Uterus (tissue), 4 donors: ENCODE data around the gene RIPOR3. TPM values are rescaled to one million over a fixed set of nuclear protein-coding genes. Genes with fewer than 3 reads are reported as not detected.

Experiments used
- DNase-seq, 2 donors: peaks; one replicate each; pipeline ENCODE4 v3.0.0-alpha.2; 2019 to 2020
- H3K27ac ChIP-seq, 2 donors: fragments of 200-600 bp; sonication (generic); 1 replicate in 1 of 2; 2 replicates in 1 of 2; pipeline ENCODE4 v1.5.1; 2016 to 2018
- H3K27me3 ChIP-seq, 2 donors: fragments of 200-600 bp; sonication (generic); one replicate each; pipeline ENCODE4 v1.5.1; 2018 to 2019; ENCODE audit warnings: control low read depth in 1 of 2
- H3K36me3 ChIP-seq, 2 donors: fragments of 200-600 bp; sonication (generic); one replicate each; pipeline ENCODE4 v1.5.1; 2019; ENCODE audit warnings: control low read depth in 1 of 2
- H3K4me1 ChIP-seq, 2 donors: fragments of 200-600 bp; sonication (generic); one replicate each; pipeline ENCODE4 v1.5.1; 2018 to 2019; ENCODE audit warnings: control low read depth in 1 of 2
- H3K4me3 ChIP-seq, 2 donors: fragments of 200-600 bp; sonication (generic); 1 replicate in 1 of 2; 2 replicates in 1 of 2; pipeline ENCODE4 v1.5.1; 2018 to 2019; ENCODE audit warnings: mild to moderate bottlenecking in 1 of 2
- H3K9me3 ChIP-seq, 2 donors: fragments of 200-600 bp; sonication (generic); one replicate each; pipeline ENCODE4 v1.5.1; 2019; ENCODE audit warnings: control low read depth in 1 of 2
- CTCF ChIP-seq, 4 experiments: fragments of 200-600 bp in 2 of 4; fragments of 450-650 bp in 2 of 4; sonication (generic) in 2 of 4; IDR thresholded peaks; one replicate each; pipeline ENCODE4 v1.5.1; 2016 to 2019; ENCODE audit warnings: antibody characterized with exemption in 4 of 4, mild to moderate bottlenecking in 2 of 4, moderate library complexity in 1 of 4
- POLR2A ChIP-seq, 2 donors: fragments of 450-650 bp; IDR thresholded peaks; one replicate each; pipeline ENCODE4 v1.6.1; 2016; ENCODE audit warnings: antibody characterized with exemption in 2 of 2, mild to moderate bottlenecking in 1 of 2, moderate library complexity in 1 of 2
- intact Hi-C: fragments of 100-400 bp; cut with DNase I; formaldehyde crosslinking; loops from one replicate; pipeline ENCODE4 v1.15.1; 2023; ENCODE audit warnings: low total_unique reads
- total RNA-seq, 4 donors: library from RNA; depleted of rRNA in 3 of 4; stranded (reverse); fragments of >200 nt in 3 of 4; gene quantifications; one replicate each; pipeline versions ENCODE4 v1.1.0 to v1.2.4, GENCODE V29; 2014 to 2023
- donor health status: DM: yes; HTN: yes; CAD: no.

The RIPOR3 gene
- total RNA-seq, 4 donors from 2014 or later, result 9.1 to 85.4 (median 17.8) TPM

GRCh38 chr20:50659975-50660670 is 31.2 kb downstream of the RIPOR3 start:
- no peak for TF ChIP-seq CTCF (IDR thresholded peaks at IDR 0.05)
- no peak for TF ChIP-seq POLR2A (IDR thresholded peaks at IDR 0.05)
- H3K27me3 ChIP-seq, result no peaks in the 10 kb centered on the region
- no peaks in the 10 kb centered on the region for H3K36me3 ChIP-seq
- H3K4me3 ChIP-seq, result no peak overlapping the region
- peak overlapping the region; percentile 73 to 93 for H3K27ac ChIP-seq
- intact Hi-C loops, result no loop called here
- DNase-seq, result peak; percentile 69 to 70
- no peaks in the 10 kb centered on the region for H3K9me3 ChIP-seq
- H3K4me1 ChIP-seq, result peaks cover 0 to 8% of the 10 kb centered on the region in 2 donors

DNA sequence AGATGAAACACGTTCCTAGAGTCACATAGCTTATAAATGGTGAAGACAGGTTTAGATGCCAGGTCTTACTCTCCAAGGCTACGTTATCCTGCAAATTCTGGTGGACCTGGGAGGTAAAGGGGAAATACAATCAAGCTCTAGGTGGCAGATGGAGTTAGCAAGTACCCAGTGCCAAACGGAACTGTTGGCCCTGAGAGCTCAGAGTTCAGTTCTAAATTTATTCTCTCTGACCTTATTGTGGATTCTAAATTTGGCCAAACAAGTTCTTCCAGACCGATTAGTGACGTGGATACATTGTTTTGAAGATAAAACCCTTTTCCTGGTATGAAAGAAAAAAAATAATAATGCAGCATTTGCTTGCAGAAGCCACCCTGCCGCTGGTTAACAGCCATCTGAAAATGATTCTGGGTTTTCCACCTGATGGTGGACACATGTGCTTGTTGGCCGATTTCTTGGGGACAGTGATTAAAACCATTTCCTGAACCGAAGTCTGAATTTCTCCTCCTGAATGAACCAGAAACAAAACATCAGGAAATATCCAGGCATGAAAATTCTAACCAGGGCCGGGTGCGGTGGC is 32.5 kb downstream of the RIPOR3 start:
- H3K9me3 ChIP-seq, result no peaks in the 10 kb centered on the region
- H3K4me3 ChIP-seq, result no peak overlapping the region
- no peaks in the 10 kb centered on the region for H3K36me3 ChIP-seq
- H3K27me3 ChIP-seq, result no peaks in the 10 kb centered on the region
- no peak for DNase-seq
- peaks cover 4 to 13% of the 10 kb centered on the region in 2 donors for H3K4me1 ChIP-seq
- peak overlapping the region; percentile 73 to 93 for H3K27ac ChIP-seq
- TF ChIP-seq CTCF (IDR thresholded peaks at IDR 0.05), result no peak
- no peak for TF ChIP-seq POLR2A (IDR thresholded peaks at IDR 0.05)
- intact Hi-C loops, result no loop called here

GRCh38 chr20:50655311-50655880 is 35.9 kb downstream of the RIPOR3 start:
- H3K4me3 ChIP-seq, result peak overlapping the region; percentile 16 to 18
- DNase-seq, result peak; percentile 86 to 93
- H3K27ac ChIP-seq, result peak overlapping the region; percentile 93 to 95
- intact Hi-C loops, result no loop called here
- peak in 1 of 2 donors; percentile 28 for TF ChIP-seq POLR2A (IDR thresholded peaks at IDR 0.05)
- TF ChIP-seq CTCF (IDR thresholded peaks at IDR 0.05), result no peak
- H3K9me3 ChIP-seq, result no peaks in the 10 kb centered on the region
- H3K4me1 ChIP-seq, result peaks cover 4 to 5% of the 10 kb centered on the region in 2 donors
- no peaks in the 10 kb centered on the region for H3K36me3 ChIP-seq
- no peaks in the 10 kb centered on the region for H3K27me3 ChIP-seq

DNA sequence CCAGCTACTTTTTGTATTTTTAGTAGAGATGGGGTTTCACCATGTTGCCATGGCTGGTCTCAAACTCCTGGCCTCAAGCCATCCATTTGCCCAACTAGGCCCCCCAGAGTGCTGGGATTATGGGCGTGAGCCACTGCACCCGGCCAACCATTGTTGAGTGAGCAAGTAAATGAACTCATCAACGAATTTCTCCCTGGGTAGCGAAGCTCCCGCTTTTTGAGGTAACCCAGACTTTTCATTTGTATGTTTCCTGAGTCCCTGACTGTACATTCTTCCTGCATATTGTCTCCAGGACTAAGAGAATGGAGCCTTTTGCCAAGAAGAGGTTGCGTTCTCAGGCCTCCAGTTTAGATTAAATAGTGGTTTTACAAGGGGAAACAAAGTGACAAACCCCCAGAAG is 36.4 kb downstream of the RIPOR3 start:
- no peaks in the 10 kb centered on the region for H3K36me3 ChIP-seq
- no peaks in the 10 kb centered on the region for H3K27me3 ChIP-seq
- H3K9me3 ChIP-seq, result no peaks in the 10 kb centered on the region
- intact Hi-C loops, result no loop called here
- DNase-seq, result no peak
- peaks cover 4 to 5% of the 10 kb centered on the region in 2 donors for H3K4me1 ChIP-seq
- H3K4me3 ChIP-seq, result no peak overlapping the region
- H3K27ac ChIP-seq, result peak overlapping the region; percentile 93 to 95
- TF ChIP-seq POLR2A (IDR thresholded peaks at IDR 0.05), result no peak
- no peak for TF ChIP-seq CTCF (IDR thresholded peaks at IDR 0.05)

GRCh38 chr20:50652702-50653294 is 38.5 kb downstream of the RIPOR3 start:
- Histone ChIP-seq H3K9me3 (no peaks in the 10 kb centered on the region), H3K27me3 (no peaks in the 10 kb centered on the region), H3K27ac (peak overlapping the region; percentile 10 to 95), H3K4me1 (peaks cover 4 to 5% of the 10 kb centered on the region in 2 donors), H3K4me3 (no peak overlapping the region), H3K36me3 (no peaks in the 10 kb centered on the region)
- no peak for DNase-seq
- TF ChIP-seq CTCF (IDR thresholded peaks at IDR 0.05), result no peak
- no peak for TF ChIP-seq POLR2A (IDR thresholded peaks at IDR 0.05)
- intact Hi-C loops, result no loop called here
